Measurements from ENCODE around the gene CCDC91. TPM values are rescaled to one million over a fixed set of nuclear protein-coding genes. Genes with fewer than 3 reads are reported as not detected.

Gene CCDC91
- 16.1 TPM for polyA plus RNA-seq (2013, experiment 1 of 2; ENCODE audit: insufficient read length)
- 15.2 TPM for polyA plus RNA-seq (2013, experiment 2 of 2; ENCODE audit: insufficient read length)

DNA sequence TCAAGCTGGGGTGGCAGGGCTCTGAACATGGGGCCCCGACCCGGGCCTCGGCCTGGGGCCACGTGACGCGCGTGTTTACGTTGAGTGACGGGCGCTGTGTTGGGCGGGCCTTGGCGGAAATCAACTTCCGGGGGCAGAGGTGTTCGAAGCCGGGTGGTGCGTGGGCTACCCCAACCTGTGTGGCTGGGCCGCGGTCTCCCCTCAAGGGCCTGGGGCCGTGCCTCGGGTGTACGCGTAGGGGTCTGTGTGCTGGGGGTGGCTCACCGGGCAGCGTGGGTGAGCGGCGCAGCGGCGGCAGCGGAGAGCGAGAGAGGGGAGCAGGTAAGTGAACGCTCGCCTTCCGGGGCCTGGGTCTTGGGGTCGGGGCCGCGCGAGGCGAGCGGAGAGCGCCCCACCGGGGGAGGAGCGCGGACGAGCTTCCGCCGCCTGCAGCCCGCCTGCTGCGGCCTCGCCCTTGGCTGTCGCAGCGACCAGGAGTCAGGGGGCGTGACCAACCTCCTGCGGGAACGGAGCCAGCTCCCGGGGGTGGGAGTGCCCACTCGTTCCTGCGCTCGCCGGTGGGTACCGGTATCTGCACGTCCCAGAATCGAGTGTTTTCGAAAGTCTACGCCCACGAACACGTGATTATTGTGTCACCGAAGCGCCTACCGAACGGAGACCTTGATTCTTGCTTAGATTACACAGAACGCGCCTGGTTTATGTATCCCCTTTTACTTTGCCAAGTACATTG lies at the start of gene CCDC91:
Gene CCDC91 (plus strand): TSS at position 136 of the 730 bp plus-strand sequence. CDS start 66,760 bp downstream, outside the sequence.
- peak; percentile 75 for DNase-seq

- DNase-seq = no peak
Measured at GRCh38 chr12:28144059-28144458, 46.2 kb upstream of the CCDC91 start.

GRCh38 chr12:28144532-28144931 lies 45.7 kb upstream of the CCDC91 start:
- no peak for DNase-seq

- no peak for DNase-seq
Measured at GRCh38 chr12:28145216-28145615, 45.0 kb upstream of the CCDC91 start.

- DNase-seq = no peak
Measured at GRCh38 chr12:28149279-28149678, 41.0 kb upstream of the CCDC91 start.

DNA sequence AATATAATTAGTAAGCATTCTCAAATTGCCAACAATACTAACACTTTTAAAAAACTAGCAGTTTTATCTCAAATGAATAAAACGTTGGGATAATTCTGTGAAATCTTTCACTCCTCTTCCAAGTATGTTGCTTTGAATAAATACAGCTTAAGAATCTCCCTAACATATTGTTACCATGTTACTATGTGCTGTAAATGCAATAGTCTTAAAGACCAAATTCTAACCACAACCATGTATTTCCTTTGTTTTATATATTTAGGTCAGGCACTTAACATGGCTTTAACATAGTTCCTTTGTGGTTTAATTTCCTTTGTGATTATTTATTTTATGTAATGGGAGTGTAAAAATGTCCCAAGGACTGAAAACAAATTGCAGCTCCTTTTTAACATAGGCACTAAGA lies 33.9 kb upstream of the CCDC91 start:
- DNase-seq = no peak

- DNase-seq = no peak
Measured at GRCh38 chr12:28156804-28157203, 33.5 kb upstream of the CCDC91 start.

DNA sequence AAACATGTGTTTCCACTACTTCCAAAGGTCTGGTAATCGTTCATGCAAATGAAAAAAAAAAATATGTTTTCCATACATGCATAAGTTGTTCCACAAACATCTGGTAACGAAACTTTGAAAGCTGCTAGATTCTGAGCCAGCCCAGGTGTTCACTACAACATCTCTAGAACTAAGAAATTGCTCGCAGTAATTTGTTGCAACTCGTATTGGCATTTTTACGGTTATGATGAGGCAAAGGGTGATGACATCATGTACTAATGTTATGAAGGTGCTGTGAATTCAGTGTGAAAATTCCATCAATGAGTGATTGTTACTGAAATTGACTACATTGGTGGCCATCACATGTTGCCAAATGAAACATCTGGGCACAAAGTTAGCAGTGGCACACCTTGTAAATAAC lies 31.9 kb upstream of the CCDC91 start:
- no peak for DNase-seq

GRCh38 chr12:28159688-28160087 lies 30.6 kb upstream of the CCDC91 start:
- DNase-seq = no peak

- DNase-seq = no peak
Measured at GRCh38 chr12:28161697-28162096, 28.6 kb upstream of the CCDC91 start.

GRCh38 chr12:28162697-28163096 lies 27.6 kb upstream of the CCDC91 start:
- DNase-seq = no peak

- DNase-seq = no peak
Measured at GRCh38 chr12:28164644-28165275, 25.5 kb upstream of the CCDC91 start.

GRCh38 chr12:28167981-28168485 lies 22.2 kb upstream of the CCDC91 start:
- DNase-seq = no peak

DNA sequence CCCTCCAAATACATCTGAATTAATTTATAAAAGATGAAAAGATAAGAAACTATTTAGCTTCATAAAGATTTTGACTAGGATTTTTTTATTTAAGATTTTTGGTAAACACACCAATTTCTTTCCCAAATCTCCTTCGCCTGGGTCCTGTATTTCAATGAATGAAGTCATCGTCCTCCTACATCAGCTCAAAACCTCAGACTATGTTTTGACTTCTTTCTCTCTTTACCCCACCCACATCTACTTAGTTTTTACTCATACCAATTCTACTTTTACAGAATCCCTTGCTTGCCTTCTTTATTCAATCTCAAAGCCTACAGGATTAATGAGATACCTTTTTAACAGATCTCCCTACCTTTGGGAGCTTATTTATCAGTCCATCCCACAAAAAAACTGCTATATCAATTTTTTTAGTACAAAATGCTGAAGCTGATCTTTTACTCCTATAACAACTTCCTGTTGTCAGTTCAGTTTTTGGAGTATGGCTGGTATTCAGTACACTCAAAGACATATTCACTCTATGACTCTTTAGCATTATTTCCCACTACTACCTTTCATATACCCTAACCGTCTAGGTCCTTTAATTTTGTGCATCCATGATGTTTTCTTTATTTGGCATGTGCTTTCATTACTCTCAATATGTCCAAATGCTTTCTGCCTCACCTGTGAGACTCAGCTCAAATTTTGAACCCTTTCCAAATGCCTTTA lies 18.7 kb upstream of the CCDC91 start:
- no peak for DNase-seq

DNA sequence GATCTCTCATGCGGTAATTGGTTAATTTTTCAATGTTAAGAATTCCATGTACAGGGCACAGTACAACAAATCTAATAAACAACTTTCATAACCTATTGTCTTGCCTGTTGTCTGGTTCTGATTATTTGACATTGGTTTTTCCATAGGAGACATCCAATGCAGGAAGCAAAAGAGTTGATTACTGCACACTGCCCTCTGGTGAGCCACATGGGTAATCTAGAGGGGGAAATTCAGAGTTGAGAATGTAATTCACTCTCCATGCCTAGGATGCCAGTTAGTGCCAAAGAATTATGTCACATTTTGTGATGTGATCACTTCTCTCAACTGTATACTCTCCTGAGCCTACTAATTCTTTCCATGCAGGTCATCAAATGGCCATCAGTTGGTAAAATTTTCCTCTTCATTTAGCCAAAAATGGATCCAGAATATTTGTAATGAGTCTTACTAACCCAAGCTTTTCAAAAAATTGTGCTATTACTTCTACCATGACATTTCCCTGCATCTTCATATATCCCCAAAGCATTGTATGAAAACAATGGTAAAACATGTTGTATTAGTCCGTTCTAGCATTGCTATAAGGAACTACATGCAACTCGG lies 17.7 kb upstream of the CCDC91 start:
- DNase-seq = peak; percentile 66

GRCh38 chr12:28173440-28173839 lies 16.8 kb upstream of the CCDC91 start:
- DNase-seq = no peak

- DNase-seq = no peak
Measured at GRCh38 chr12:28175098-28175589, 15.1 kb upstream of the CCDC91 start.

DNA sequence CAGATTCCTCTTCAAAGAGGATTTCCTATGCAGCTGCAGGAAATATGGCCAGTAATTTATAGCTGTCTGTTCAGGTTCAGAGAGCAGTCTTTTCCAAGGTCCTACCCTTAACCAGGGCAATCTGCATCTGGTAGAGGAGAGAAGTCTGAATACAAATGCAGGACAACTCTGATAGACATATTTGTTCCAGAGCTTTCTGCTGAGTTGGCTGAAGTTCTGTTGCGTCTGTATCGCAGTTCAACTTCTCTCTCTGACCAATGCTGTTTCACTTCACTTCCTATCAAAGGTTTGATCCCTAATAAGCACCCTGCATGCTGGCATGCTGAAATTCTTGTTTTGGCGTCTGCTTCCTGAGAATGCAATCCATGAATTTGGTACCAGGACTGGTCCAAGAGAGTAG lies 14.0 kb upstream of the CCDC91 start:
- no peak for DNase-seq

DNA sequence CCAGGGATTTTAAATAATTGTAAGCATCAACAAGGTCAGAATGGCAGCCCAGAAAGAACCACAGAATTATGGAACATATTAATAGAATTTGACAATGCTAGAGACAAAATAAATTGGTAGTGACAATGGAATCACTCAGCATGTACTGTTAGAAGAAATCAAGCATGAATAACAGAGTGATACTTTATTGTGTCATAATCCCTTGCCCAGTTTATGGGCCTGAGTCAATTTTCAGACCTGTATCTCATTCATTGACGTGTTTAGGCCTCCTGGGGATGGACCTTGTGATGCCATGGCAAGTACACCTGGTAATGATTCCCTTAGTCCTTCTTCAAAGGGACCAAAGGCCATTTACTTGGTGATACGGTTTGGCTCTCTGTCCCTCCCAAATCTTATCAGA lies 12.8 kb upstream of the CCDC91 start:
- DNase-seq = no peak

DNA sequence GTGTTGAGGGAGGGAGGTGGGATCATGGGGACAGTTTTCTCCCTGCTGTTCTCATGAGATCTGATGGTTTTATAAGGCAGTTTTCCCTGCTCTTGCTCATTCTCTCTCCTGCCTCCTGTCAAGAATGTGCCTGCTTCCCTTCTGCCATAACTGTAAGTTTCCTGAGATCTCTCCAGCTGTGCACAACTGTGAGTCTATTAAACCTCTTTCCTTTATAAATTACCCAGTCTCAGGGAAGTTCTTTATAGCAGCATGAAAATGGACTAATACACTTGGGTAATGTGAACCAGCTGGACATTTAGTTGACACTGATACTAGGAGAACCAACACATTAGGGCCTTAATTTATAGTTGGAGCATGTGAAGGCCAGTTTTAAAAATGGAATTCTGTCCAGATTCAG lies 12.4 kb upstream of the CCDC91 start:
- DNase-seq = no peak

- DNase-seq = no peak
Measured at GRCh38 chr12:28178775-28179174, 11.5 kb upstream of the CCDC91 start.

GRCh38 chr12:28180786-28181185 lies 9.5 kb upstream of the CCDC91 start:
- no peak for DNase-seq

GRCh38 chr12:28184375-28184774 lies 5.9 kb upstream of the CCDC91 start:
- no peak for DNase-seq

Measured in fibroblast of skin of back (primary cell).